AG08396 (cell line): ENCODE data around the gene PPP2R2B.

Experiments used
- DNase-seq: peaks from one replicate; pipeline ENCODE4 v3.0.0; 2012; ENCODE audit warnings: low spot score, mixed read lengths

PPP2R2B gene

DNA sequence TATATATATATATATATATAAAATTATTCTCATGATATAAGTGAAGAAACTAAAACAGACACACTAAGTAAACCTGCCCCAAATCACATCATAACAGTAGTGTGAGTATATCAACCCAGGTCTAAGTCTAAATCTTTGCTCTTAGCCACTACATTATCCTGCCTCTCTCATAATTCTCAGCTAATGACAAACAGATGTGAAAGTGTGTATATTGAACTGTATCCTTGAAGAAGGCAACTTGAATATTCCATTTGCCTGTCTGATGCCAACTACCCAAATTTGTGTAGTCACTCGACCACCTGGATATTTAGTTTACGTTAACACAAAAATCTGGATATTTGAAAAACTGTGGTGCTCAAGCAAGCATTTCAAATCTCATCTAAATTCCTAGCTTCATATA, 97.4 kb downstream of the PPP2R2B start:
- DNase-seq = no peak

DNA sequence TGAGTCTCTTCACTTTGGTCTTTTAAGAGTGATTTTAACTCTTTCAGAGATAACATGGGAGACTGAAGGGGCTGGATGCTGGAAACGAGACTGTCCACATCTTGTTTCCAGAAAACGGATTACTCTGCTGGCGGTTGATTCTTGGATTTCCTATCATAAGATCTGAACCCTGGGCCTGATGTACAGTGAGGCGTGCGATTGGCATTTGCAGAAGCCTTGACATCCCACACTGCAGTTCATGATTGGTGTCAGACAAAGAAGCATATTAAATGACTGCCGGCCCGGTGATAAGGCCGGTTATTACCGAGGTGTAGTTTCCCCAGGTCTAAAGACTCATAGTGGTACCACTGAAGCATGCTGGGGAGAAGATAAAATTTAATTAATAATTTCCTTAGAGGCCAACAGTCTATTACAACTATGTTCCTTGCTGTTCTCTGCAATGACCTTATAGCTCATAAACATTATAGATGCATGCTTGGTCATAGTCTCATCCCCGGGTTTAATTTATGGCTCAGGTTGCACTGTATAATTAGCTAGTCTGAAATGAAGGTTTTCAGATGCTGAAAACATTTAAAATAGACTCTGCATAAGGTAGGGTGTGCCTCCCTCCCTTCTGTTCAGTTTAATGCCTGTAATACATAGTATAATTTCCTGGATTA, 99.2 kb downstream of the PPP2R2B start:
- DNase-seq = no peak

DNA sequence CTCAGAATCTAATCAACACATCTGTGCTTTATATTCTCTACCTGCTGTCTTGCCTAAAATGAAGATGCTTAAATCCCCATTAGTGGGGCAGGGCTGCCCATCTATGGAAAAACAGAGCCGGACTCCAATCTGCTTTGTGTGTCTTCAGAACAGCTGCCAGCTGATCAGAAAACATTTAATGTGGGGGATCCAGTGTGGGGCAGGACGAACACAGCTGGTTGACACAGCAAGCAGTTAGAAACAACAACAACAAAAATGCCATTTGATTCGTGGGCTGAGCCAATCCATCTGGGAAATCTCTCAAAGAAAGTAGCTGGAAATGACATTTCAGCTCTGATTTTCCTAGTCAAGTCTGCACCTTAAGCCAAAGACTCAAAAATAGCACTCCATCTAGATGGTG, 99.8 kb downstream of the PPP2R2B start:
- DNase-seq = no peak

DNA sequence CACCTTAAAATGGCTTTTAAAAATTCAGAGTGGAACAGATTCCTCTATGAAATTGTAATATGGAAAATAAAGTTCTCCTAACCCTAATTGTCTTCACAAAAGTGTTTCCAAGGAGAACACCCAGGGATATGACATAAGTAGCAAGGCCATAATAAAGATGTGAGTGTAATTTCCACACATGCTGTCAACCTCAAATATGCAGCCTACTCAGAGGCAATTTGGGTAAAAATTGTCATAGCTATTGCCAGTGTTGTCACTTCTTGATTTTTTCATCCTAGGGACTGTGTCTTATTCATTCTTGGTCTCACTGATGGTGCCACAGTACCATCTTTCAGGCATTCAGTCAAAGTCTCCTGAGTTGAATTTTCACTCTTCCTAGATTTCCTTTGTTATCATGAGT, 100.3 kb downstream of the PPP2R2B start:
- DNase-seq = no peak

DNA sequence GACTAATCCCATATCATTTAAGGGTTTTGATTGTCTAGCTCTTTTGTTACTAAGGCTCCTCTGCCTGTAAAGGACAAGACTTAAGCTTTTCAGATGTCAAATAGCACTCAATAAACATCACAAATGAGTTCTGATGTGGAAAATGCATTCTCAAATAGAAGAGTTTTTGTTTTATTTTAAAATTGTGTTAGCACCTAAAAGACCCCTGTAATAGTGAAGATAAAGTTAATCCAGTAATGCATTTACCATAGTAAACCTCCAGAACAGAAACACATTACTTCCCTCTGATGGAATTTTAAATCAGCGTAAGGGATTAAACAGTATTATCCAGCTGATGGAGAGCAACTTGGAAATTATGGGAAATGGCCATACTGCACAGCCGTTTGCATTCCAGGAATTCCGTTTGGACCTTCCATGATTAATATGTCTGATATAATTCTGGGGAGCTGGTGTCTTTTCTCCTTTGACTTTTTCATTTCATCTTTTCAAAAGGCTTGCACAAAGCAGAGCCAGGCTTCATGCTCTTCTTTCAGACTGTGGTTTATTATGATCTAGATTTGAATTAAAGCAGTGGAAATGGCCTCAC, 105.6 kb downstream of the PPP2R2B start:
- no peak for DNase-seq

DNA sequence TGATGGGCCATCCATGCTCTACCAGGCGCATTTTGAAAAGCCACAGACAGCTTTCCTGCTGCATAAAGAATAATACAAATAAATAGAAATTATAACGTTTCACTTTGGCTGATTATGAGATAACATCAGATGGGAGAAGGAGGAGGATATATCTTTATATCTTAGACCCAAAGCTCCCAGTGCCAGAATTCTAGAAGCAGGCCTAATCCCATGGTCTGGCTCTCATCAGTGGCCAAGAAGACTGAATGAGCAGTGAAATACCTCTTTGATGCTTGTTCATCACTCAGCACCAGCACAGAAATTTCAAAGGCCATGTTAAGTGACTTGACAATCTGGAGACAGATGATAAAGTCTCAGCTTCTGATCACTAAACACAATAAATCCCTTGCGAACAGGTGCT, 107.6 kb downstream of the PPP2R2B start:
- no peak for DNase-seq

DNA sequence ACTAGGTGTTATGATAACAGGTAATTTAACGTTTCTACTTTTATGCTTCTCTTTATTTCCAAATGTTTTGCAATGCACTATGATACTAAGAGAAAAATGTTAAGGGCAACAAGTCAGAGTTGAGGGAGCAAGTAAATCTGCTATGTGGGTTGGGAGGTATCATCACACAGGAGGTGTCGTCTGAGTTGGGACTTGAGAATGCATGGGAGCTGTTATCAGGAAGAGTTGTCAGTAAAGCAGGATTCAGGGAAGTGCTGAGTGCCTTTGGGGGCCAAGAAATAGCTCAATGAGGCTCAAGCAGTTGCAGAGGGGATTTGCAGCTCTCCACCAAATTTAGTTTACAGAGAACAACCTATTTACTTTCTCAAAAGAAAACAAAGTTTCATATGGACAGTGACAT, 108.0 kb downstream of the PPP2R2B start:
- no peak for DNase-seq

DNA sequence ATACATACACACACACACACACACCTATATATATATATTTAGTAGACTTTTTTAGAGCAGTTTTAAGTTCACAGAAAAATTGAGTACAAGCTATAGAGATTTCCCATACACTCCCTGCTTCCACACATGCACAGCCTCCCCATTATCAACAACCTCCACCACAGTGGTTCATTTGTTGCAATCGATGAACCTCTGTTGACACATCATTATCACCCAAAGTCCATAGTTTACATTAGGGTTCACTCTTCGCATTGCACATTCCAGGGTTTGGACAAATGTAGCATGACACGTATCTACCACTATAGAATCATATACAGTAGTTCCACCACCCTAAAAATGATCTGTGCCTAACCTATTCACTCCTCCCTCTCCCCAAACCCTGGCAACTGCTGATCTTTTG, 111.0 kb downstream of the PPP2R2B start:
- no peak for DNase-seq

DNA sequence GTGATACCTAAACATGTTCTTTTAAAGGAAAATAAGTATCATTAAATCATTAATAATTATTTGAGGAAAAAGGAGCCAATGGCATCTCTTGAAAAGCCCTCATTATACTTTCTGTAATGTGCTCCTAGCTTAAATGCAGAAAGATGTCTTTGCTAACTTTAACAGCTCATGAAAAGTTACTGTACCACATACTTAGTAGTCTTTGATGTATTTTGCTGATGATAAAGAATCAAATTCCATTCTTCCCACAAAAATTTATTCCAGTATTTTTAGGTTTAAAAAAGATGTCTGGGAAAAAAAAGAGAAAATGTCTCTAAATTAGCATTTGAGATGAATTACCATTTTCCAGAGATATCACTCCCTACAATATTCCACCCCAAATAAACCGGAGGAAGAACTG, 112.5 kb downstream of the PPP2R2B start:
- no peak for DNase-seq

DNA sequence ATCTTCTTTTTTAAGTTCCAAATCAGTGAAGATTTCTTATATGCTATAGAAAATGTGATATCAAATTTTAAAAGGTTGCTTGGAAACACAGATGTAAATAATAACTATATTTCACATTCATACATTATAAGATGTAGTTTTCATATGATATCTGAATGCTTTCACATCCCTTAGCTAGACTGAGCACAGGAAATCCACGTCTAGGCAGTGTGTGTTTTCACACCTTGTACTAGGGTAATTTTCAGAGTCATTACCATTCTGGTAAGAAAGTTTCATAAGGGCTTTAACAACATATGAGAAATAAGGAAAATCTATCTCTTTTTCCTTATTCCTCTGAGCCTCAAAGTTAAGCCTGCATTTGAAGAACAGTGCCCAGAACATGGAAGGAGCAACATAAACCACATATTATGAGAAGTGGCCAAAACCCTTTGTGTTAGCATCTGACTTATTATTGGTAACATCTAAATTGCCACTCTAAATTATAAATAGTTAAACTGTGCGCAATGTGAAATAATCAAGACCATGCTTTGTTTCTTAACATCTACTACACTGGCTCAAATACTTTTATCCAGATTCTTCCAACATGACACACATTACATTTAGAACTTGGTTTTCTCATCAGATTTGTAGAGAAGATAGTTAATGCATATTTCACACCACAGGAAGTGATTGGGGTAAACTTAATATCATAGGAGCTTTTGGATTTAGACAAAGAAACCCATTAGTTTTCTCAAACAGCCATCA, 113.3 kb downstream of the PPP2R2B start:
- DNase-seq = no peak

DNA sequence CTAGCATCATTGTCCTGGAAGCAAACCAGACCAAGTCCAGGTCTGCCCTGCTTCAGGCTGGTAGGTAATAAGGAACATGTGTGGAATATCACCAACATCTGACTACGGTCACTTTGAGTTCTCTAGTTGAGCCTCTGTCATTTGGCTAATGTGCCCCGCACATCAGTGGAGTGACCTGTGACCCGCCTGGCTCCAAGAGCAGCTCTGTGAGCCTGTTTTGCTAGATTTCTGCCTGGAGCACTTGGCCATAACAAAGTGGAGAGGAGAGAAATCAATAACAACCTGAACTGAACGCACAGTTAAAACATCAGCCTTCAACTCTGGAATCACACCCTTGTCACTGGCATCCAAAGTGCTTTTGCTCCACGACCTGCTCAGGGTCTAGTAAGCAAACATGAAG, 115.7 kb downstream of the PPP2R2B start:
- DNase-seq = no peak

DNA sequence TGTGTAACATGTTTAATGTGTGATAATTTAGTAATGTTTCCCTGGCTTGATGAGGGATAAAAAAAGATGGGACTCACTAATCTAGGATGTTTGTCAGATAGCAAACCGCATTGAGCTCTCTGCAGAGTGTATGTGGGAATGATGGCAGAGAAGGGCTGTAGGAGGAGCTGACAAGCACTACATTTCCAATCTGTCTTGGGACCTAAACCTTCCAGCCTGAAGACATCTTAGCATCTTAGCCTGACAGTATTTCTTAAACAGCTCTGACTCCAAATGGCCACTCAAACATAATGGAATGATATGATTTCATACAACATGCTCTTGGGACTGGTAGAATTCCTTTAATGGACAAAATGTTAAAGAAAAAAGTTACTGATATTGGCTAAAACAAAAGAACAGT, 116.7 kb downstream of the PPP2R2B start:
- no peak for DNase-seq

DNA sequence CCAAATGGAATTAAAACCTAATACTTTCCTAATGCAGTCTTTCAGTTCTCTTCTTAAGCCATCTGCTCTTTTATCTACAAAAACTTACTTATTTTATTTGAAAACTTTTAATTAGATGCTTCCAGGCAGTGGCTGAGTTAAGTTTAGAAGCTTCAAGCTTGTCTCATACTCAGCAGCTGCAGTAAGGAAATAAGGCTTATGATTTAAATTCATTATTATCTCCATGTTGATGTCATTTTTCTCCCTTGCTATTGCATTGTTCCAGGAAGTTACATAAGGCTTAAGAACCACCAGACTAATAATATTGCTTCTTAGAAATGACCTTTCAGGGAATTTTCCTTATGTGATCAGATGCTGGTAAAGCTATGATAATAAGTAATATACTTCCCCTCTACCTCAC, 119.6 kb downstream of the PPP2R2B start:
- no peak for DNase-seq

DNA sequence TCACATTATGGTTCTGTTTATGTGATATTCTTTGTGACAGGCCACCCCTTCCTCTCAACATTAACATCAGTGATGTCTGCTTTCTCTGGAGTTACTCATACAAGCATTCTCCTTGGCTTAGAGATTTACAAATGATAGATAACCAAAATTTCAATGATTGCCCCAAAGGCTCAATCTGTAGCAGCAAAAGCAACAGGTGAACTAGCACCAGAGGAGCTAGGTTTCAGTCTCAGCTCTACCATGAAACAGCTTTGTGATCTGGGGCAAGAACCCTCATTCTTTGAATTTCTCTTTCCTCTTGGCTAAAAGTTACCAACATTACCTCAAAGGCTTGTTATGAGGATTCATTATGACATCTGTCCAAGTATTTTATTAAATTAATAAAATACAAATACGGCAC, 120.5 kb downstream of the PPP2R2B start:
- DNase-seq = no peak

DNA sequence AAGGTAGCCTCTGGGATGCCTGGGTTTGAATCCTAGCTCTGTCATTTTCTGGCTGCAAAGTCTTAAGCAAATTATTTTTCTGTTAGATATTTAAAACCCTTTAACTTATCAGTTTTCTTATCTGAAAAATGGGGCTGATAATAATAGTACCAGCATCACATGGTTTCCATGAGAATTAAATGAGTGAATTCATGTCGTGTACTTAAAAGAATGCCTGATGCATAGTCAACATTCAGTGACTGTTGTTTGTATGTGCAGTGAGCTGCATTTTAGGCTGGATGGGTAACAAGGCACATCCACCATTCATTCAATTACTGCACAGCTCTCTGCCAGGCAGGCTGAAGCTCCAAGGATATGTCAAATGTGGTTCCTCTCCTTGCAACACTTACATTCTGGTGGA, 122.0 kb downstream of the PPP2R2B start:
- DNase-seq = no peak

DNA sequence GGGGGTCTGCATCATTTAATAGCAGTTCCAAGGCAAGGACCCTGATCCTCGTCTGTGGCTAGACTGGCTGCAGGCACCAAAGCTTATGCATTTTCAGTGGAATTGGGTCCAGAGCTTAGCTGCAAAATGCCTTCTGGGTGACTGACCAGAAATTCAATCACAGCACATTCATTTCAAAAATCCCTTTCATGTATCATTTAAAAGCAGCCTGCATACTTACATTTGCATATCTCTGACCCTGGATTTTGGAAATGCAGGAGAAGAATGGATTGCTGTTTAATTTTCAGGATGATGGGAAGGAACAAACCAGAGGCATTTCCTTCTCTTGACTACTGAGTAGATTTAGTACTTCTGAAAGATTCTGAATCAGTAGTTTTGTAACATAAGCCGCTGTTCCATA, 122.8 kb downstream of the PPP2R2B start:
- DNase-seq = no peak

DNA sequence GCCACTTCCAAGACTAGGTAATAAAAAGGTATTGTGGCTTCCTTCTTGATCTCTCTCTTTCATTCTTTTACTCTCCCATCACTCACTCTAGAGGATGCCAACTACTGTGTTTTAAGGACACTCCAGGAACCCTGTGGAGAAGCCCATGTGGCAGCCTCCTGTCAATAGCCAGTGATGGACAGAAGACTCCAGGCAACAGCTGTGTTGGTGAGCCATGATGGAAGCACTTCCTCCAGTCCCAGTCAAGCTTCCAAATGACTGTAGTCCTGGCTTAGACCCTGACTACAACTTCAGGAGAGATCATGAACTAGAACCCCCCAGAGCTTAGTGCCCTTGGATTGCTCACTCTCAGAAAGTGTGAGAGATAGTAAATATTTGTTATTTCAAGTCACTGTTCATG, 123.9 kb downstream of the PPP2R2B start:
- no peak for DNase-seq

DNA sequence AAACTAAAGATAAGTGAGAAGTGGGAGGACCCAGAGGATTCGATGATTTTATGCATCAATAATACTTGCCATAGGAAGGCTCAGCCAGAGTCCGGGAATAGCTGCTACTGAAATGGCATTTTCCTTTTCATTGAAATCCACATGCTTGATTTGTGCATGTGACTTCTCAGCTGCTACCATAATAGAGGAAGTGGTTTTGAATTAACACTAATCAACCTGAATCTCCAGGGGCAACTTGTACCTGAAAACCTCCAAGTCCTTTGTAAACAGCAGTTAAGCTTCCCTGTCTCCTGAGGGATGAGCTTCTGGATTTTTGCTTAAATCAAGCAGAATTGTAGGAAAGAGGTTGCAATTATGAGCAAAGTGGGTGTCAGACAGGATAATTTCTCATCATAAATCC, 124.9 kb downstream of the PPP2R2B start:
- no peak for DNase-seq

DNA sequence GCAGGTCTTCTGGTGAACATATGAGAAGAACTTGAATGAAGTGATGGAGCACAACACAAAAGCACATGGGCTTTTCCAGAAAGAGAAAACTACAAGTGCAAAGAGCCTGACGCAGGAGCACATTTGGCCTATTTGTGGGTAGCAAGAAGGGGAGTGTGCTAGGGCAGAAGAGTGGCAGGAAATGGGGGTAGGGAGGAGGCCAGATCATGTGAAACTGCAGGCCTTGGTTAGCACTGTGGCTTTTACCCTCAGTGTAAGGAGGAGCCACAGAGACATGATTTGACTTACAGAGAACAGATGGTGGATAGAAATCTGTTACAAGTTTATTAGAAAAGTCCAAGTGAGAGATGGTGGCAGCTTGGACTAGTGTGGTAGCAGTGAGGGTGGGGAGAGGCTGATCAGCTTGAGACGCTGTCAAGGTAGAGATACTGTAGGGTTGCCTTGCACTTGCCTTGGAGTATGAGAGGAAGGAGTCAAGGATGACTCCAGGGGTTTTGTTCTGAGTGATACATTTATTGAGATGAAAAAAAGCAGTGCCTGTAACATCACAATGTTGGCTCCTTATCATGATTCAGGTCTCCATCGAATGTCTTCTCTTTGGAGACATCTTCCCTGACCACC, 126.7 kb downstream of the PPP2R2B start:
- DNase-seq = no peak

DNA sequence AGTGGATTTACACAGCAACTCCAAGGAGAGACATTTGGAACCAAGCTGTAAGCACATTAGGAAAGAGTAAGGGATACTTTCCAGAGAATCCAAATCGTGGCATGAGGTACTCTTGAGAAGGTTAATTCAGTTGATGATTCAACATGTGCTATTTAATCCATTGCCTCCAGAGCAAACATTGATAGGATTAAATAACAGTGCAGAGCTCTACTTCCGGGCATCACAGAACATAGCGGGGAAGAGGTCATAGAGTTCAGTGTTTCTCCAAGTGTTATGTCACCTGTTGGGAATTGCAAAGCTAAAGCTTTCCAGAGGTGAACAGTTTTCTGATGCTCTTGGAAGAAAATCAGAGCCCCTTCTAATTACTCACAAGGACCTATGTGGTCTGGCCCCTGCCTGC, 127.5 kb downstream of the PPP2R2B start:
- no peak for DNase-seq

DNA sequence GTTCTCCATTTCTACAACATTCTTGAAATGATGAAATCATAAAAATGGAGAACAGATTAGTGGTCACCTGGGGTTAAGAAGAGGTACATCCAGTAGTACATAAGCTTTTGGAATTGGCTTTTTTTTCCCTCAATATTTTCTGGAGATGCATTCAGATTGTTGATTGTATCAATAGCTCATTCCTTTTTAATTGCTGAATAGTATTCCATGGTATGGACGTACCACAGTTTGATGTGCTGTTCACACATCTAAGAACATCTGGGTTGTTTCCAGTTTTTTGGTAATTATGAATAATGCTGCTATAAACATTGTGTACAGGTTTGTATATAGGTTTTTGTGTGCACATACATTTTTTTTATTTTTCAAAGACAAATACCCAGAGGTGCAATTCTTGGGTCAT, 130.0 kb downstream of the PPP2R2B start:
- no peak for DNase-seq

DNA sequence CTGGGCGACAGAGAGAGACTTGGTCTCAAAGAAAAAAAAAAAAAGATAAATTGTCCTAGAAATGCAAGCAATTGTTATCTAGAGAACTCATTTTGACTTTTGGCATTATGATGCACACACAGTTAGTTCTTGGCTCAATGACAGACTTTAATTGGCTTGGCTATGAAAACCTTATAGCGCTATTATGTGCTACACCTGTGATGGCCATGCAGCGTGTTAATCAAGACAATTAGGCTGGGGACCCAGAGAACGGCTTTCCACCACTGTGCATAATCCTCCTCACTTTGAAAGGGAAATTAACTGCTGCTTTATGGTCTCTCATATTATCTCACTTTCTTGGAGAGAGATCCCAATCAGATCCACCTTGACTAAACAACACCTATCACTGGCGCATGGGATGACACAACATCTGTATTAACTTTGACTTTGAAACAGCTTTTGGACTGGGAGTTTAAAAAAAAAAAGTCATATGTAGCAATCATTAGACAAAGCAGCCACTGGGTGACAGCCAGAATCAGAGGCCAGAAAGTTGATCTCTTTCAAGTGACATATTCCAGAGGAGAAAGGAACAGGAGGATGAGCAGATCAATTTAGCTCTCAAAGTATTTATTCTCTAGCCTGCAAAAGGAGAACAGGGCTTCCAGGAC, 132.5 kb downstream of the PPP2R2B start:
- DNase-seq = no peak
